ENCODE measurements around the gene ZNF224. TPM values are rescaled to one million over a fixed set of nuclear protein-coding genes. Genes with fewer than 3 reads are reported as not detected.

The ZNF224 gene
- total and polyA plus RNA-seq, 2 of the 13 experiments (the other 11 are each of a cell fraction or from before 2014, with no cell fraction given): 13.0 to 16.1 TPM

- TF ChIP-seq ZNF224 (CRISPR knock-in tag; IDR thresholded peaks at IDR 0.05) (no peak), ZNF275 (CRISPR knock-in tag; IDR thresholded peaks at IDR 0.05; ENCODE audit: borderline replicate concordance) (peak; percentile 43; the same call in 1 of the 2 replicates), DR1 (CRISPR knock-in tag; IDR thresholded peaks at IDR 0.05) (no peak), KDM5B (CRISPR knock-in tag; IDR thresholded peaks at IDR 0.05; ENCODE audit: borderline replicate concordance) (peak; percentile 27; the same call in 1 of the 2 replicates), DPF2 (CRISPR knock-in tag; IDR thresholded peaks at IDR 0.05; ENCODE audit: borderline replicate concordance, low read depth) (no peak), ZNF512 (CRISPR knock-in tag; IDR thresholded peaks at IDR 0.05) (no peak), ATF7-NPFF (CRISPR knock-in tag; IDR thresholded peaks at IDR 0.05; ENCODE audit: low read depth) (no peak), ZSCAN12 (CRISPR knock-in tag; IDR thresholded peaks at IDR 0.05) (no peak), ZBTB10 (CRISPR knock-in tag; IDR thresholded peaks at IDR 0.05; ENCODE audit: borderline replicate concordance) (no peak), KDM5A (IDR thresholded peaks at IDR 0.05; ENCODE audit: borderline replicate concordance, low read length) (no peak), SP140L (CRISPR knock-in tag; IDR thresholded peaks at IDR 0.05; ENCODE audit: borderline replicate concordance) (no peak), ZNF773 (CRISPR knock-in tag; IDR thresholded peaks at IDR 0.05; ENCODE audit: borderline replicate concordance) (no peak), ARNTL (CRISPR knock-in tag; IDR thresholded peaks at IDR 0.05) (no peak), ZFP1 (CRISPR knock-in tag; IDR thresholded peaks at IDR 0.05) (no peak), TFE3 (CRISPR knock-in tag; IDR thresholded peaks at IDR 0.05) (0 out of 2 replicates have a peak, but pooled peaks have one; percentile 22), ZNF746 (CRISPR knock-in tag; IDR thresholded peaks at IDR 0.05) (no peak), NPAS2 (CRISPR knock-in tag; IDR thresholded peaks at IDR 0.05; ENCODE audit: borderline replicate concordance) (no peak), ZBED4 (CRISPR knock-in tag; IDR thresholded peaks at IDR 0.05; ENCODE audit: borderline replicate concordance) (peak; percentile 71; the same call in 1 of the 2 replicates)
Measured at GRCh38 chr19:44113138-44113783, 19.1 kb downstream of the ZNF224 start, which contains the start of gene ZNF225 (continued).

Measured in HepG2 (cell line).